GM12878 (cell line): ENCODE measurements around the gene CRMP1. TPM values are rescaled to one million over a fixed set of nuclear protein-coding genes. Genes with fewer than 3 reads are reported as not detected.

ENCODE experiments used
- ATAC-seq: fragments of 200-7000 bp; cut with Tn5 transposase; 3 replicates; pipeline ENCODE4 v1.9.1; 2020; ENCODE audit warnings: mild to moderate bottlenecking, moderate library complexity
- BruUV-seq: library from RNA; stranded (reverse); fragments of 400-500 nt; replicated peaks from 2 replicates; lab custom pipeline; 2021; lab: Mats Ljungman, UMichigan
- CTCF ChIA-PET: fragments of 300-600 bp; sonication (Branson Sonifier 250); formaldehyde crosslinking; extraction: SDS; loops from one replicate; lab custom pipeline; 2021; ENCODE audit warnings: inconsistent platforms; lab: Yijun Ruan, JAX
- POLR2A ChIA-PET: fragments of 350-600 bp; formaldehyde crosslinking; extraction: SDS; loops from one replicate; lab custom pipeline; 2021; ENCODE audit warnings: inconsistent platforms; lab: Charles Lee
- RAD21 ChIA-PET: fragments of 300-600 bp; sonication (Branson Sonifier 250); formaldehyde crosslinking; loops from one replicate; lab custom pipeline; 2023; ENCODE audit warnings: antibody characterized with exemption; ENCODE audit not compliant: unreplicated experiment; lab: Charles Lee
- SMC1A ChIA-PET: fragments of 300-600 bp; sonication (Branson Sonifier 250); formaldehyde crosslinking; loops from one replicate; lab custom pipeline; 2023; ENCODE audit not compliant: unreplicated experiment, uncharacterized antibody; lab: Charles Lee
- DNase-seq: peaks from one replicate; pipeline ENCODE4 v3.0.0-alpha.2; 2011; ENCODE audit warnings: low read depth, low spot score
- FAIRE-seq: peaks from 3 replicates; lab custom pipeline; 2011; peaks lifted over from hg19 to GRCh38; lab: Jason Lieb, UNC
- H2AFZ ChIP-seq: 2 replicates; pipeline ENCODE4 v1.6.0; 2011; ENCODE audit warnings: low read depth, low read length, control low read depth; ENCODE audit not compliant: control insufficient read depth
- H3K27ac ChIP-seq: 2 replicates; pipeline ENCODE4 v1.5.1; 2011; ENCODE audit warnings: control low read depth; ENCODE audit not compliant: control insufficient read depth, insufficient read depth
- H3K27me3 ChIP-seq, 2 experiments: replicated peaks in 1 of 2; 2 replicates each; pipeline versions ENCODE4 v1.6.0 to v1.6.1; 2011; ENCODE audit warnings: low read length in 1 of 2; ENCODE audit not compliant: control insufficient read depth in 2 of 2, insufficient read depth in 2 of 2
- H3K36me3 ChIP-seq, 2 experiments: 2 replicates each; pipeline ENCODE4 v1.5.1; 2011; ENCODE audit warnings: low read length in 1 of 2; ENCODE audit not compliant: control insufficient read depth in 2 of 2, insufficient read depth in 2 of 2
- H3K4me1 ChIP-seq: 2 replicates; pipeline ENCODE4 v1.6.1; 2011; ENCODE audit warnings: mild to moderate bottlenecking, low read length, moderate library complexity, mixed read lengths; ENCODE audit not compliant: control insufficient read depth, insufficient read depth
- H3K4me2 ChIP-seq: 2 replicates; pipeline ENCODE4 v1.6.0; 2011; ENCODE audit warnings: control low read depth; ENCODE audit not compliant: control insufficient read depth, insufficient read depth
- H3K4me3 ChIP-seq: fragments of 200-600 bp; sonication (generic); 2 replicates; pipeline ENCODE4 v1.5.1; 2016
- H3K79me2 ChIP-seq: 2 replicates; pipeline ENCODE4 v1.6.0; 2011; ENCODE audit warnings: low read length; ENCODE audit not compliant: control insufficient read depth, insufficient read depth
- H3K9ac ChIP-seq: 2 replicates; pipeline ENCODE4 v1.8.0; 2011; ENCODE audit warnings: low read length, control low read depth, mixed read lengths; ENCODE audit not compliant: control insufficient read depth, insufficient read depth
- H3K9me3 ChIP-seq: replicated peaks from 3 replicates; pipeline ENCODE4 v1.5.1; 2011; ENCODE audit warnings: mild to moderate bottlenecking, low read length; ENCODE audit not compliant: control insufficient read depth, insufficient read depth
- H4K20me1 ChIP-seq: 2 replicates; pipeline ENCODE4 v1.6.0; 2011; ENCODE audit not compliant: control insufficient read depth, insufficient read depth
- ASH2L ChIP-seq: fragments of 300-600, 200-600 bp; sonication (generic); IDR thresholded peaks from 2 replicates; pipeline ENCODE4 v1.6.1; 2017; ENCODE audit warnings: low read depth, mild to moderate bottlenecking, borderline replicate concordance
- CHD2 ChIP-seq: IDR thresholded peaks from 2 replicates; pipeline ENCODE4 v1.6.1; 2011; ENCODE audit warnings: low read depth, low read length, improper control_type of control experiment, borderline replicate concordance
- CREM ChIP-seq: IDR thresholded peaks from 2 replicates; pipeline ENCODE4 v1.6.1; 2014; ENCODE audit warnings: antibody characterized with exemption, low read depth
- CTCF ChIP-seq, 3 experiments: IDR thresholded peaks in 2 of 3; conservative IDR thresholded peaks in 1 of 3; 2 replicates each; pipeline ENCODE4 v1.5.1; 2011; ENCODE audit warnings: low read depth in 3 of 3, low read length in 3 of 3, mild to moderate bottlenecking in 3 of 3, control low read depth in 2 of 3, moderate library complexity in 2 of 3, inconsistent platforms in 1 of 3, mixed read lengths in 1 of 3; ENCODE audit not compliant: control insufficient read depth in 2 of 3, insufficient read depth in 1 of 3; ENCODE audit errors: extremely low read depth in 1 of 3
- EED ChIP-seq: sonication (generic); IDR thresholded peaks from 2 replicates; pipeline ENCODE4 v1.6.1; 2016; ENCODE audit warnings: antibody characterized with exemption, low read depth
- EP300 ChIP-seq, 2 experiments: fragments of 150-350 bp in 1 of 2; IDR thresholded peaks; 2 replicates each; pipeline ENCODE4 v1.6.1; 2011 to 2012; ENCODE audit warnings: low read depth in 2 of 2, low read length in 2 of 2, borderline replicate concordance in 1 of 2, improper control_type of control experiment in 1 of 2, inconsistent platforms in 1 of 2; ENCODE audit not compliant: control insufficient read depth in 1 of 2
- ETV6 ChIP-seq, 2 experiments: fragments of 450-650 bp in 1 of 2; IDR thresholded peaks in 1 of 2; conservative IDR thresholded peaks in 1 of 2; 2 replicates each; pipeline ENCODE4 v1.6.1; 2014; ENCODE audit warnings: antibody characterized with exemption in 1 of 2, borderline replicate concordance in 1 of 2, low read depth in 1 of 2, mild to moderate bottlenecking in 1 of 2, moderate library complexity in 1 of 2
- HDAC2 ChIP-seq: fragments of 200-600 bp; sonication (generic); IDR thresholded peaks from 2 replicates; pipeline ENCODE4 v1.6.1; 2017
- IRF5 ChIP-seq: fragments of 450-650 bp; IDR thresholded peaks from 2 replicates; pipeline ENCODE4 v1.6.1; 2017; ENCODE audit warnings: borderline replicate concordance
- NFYA ChIP-seq: IDR thresholded peaks from 2 replicates; pipeline ENCODE4 v1.6.1; 2011; ENCODE audit warnings: low read depth, mild to moderate bottlenecking, low read length, improper control_type of control experiment, borderline replicate concordance
- NR2F1 ChIP-seq: fragments of 450-650 bp; conservative IDR thresholded peaks from 2 replicates; pipeline ENCODE4 v1.6.1; 2017; ENCODE audit warnings: mild to moderate bottlenecking
- PML ChIP-seq: IDR thresholded peaks from 2 replicates; pipeline ENCODE4 v1.6.1; 2012; ENCODE audit warnings: low read length, inconsistent platforms
- RFX5 ChIP-seq: IDR thresholded peaks from 2 replicates; pipeline ENCODE4 v1.6.1; 2011; ENCODE audit warnings: low read depth, low read length, improper control_type of control experiment
- SIN3A ChIP-seq: IDR thresholded peaks from 2 replicates; pipeline ENCODE4 v1.6.1; 2012; ENCODE audit warnings: low read depth, low read length, improper control_type of control experiment
- SMAD5 ChIP-seq: IDR thresholded peaks from 2 replicates; pipeline ENCODE4 v1.6.1; 2016; ENCODE audit warnings: antibody characterized with exemption, low read depth
- SP1 ChIP-seq: IDR thresholded peaks from one replicate; pipeline ENCODE4 v1.6.1; 2011; ENCODE audit warnings: low read depth, low read length
- SREBF1 ChIP-seq: IDR thresholded peaks from 2 replicates; pipeline ENCODE4 v1.6.1; 2012; ENCODE audit warnings: mild to moderate bottlenecking, low read length
- TCF3 ChIP-seq: IDR thresholded peaks from 2 replicates; pipeline ENCODE4 v1.6.1; 2012; ENCODE audit warnings: low read depth, mild to moderate bottlenecking, low read length, borderline replicate concordance; ENCODE audit not compliant: insufficient read depth
- ZZZ3 ChIP-seq: IDR thresholded peaks from 2 replicates; pipeline ENCODE4 v1.6.1; 2011; ENCODE audit warnings: low read depth; ENCODE audit not compliant: control insufficient read depth, insufficient read length
- WGBS: methylation state at CpG from one replicate; pipeline ENCODE4 v1.1.6; 2016; ENCODE audit warnings: low lambda C conversion rate; ENCODE audit not compliant: insufficient replicate concordance, insufficient coverage; ENCODE audit errors: missing lambda C conversion rate; 5-methylcytosine and 5-hydroxymethylcytosine counted together
- in situ Hi-C: fragments of 300-500 bp; cut with MboI; formaldehyde crosslinking; loops from 9 replicates; pipeline ENCODE4 v1.14.3; 2018; ENCODE audit warnings: mixed read lengths
- intact Hi-C: fragments of 100-400 bp; cut with micrococcal nuclease; formaldehyde crosslinking; loops from one replicate; pipeline ENCODE4 v1.14.2; 2022; ENCODE audit not compliant: unreplicated experiment
- polyA plus RNA-seq, 11 experiments: library from polyadenylated mRNA; depleted of rRNA in 4 of 11; unstranded in 6 of 11; stranded (reverse) in 5 of 11; fragments of >200 nt; fragmentation: Nextera tagmentation in 4 of 11; fragmentation: Illumina TruSeq in 1 of 11; extraction: Ambion mirVana in 4 of 11; extraction: Trizol in 1 of 11; gene quantifications; 1 replicate in 1 of 11; 2 replicates in 10 of 11; pipeline versions ENCODE4 v1.2.1 to v1.2.3, GENCODE V29; 2011 to 2016; ENCODE audit warnings: inconsistent platforms in 2 of 11, missing spikeins in 2 of 11, low read depth in 1 of 11
- total RNA-seq, 4 experiments: library from RNA; depleted of rRNA in 3 of 4; stranded (reverse); fragments of >200 nt in 3 of 4; fragmentation: Illumina TruSeq in 1 of 4; extraction: Trizol in 1 of 4; gene quantifications; 2 replicates each; pipeline versions ENCODE4 v1.2.1 to v1.2.3, GENCODE V29; 2013 to 2021
- TF ChIP-seq, protein P1 (sequence below): IDR thresholded peaks from 2 replicates; pipeline ENCODE4 v1.6.1; 2012; ENCODE audit warnings: mild to moderate bottlenecking, low read depth, low read length

The CRMP1 gene
- total and polyA plus RNA-seq, 10 of the 15 experiments (the other 5 are each of a cell fraction or from before 2014, with no cell fraction given) = 0.03 to 1.4 (median 0.12) TPM; not detected in 2

DNA sequence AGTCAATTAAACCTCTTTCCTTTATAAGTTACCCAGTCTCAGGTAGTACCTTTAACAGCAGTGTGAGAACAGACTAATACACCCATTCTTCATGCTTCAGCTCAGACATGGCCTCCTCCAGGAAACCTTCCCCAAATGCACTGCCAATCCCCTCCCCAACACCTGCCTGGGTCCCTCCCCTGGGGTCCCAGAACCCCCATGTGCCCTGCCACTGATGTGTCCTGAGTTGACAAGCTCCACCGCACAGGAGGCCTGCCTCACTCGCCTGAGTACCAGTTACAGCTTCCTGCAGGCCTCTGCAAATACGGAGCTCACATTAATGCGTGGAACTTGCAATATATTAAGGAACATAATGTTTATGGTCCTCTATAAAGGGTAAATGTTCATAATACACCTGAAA, 34.9 kb upstream of the CRMP1 start:
- Histone ChIP-seq H3K4me2 (no peak overlapping the region), H3K27me3 (peaks cover 4 to 5% of the 10 kb centered on the region in 2 experiments; a peak in 3 of 4 replicates), H3K9ac (no peak overlapping the region), H3K36me3 (no peaks in the 10 kb centered on the region), H3K9me3 (no peaks in the 10 kb centered on the region), H3K27ac (no peak overlapping the region), H3K4me1 (no peaks in the 10 kb centered on the region), H3K79me2 (no peaks in the 10 kb centered on the region), H4K20me1 (no peaks in the 10 kb centered on the region), H2AFZ (no peak overlapping the region), H3K4me3 (no peak overlapping the region)
- no peak for DNase-seq
- POLR2A ChIA-PET = no interaction called here
- FAIRE-seq = no peak
- SMC1A ChIA-PET = no interaction called here
- intact Hi-C loops = no loop called here
- RAD21 ChIA-PET = no interaction called here
- in situ Hi-C loops = no loop called here
- no peak for ATAC-seq
- TF ChIP-seq CHD2 (no peak), RFX5 (no peak), CTCF (IDR thresholded peaks at IDR 0.05 in 2 of 3, conservative IDR thresholded peaks at IDR 0.05 in 1 of 3; ENCODE audit: control insufficient read depth in 2 of 3, extremely low read depth in 1 of 3, insufficient read depth in 1 of 3, low read depth in 3 of 3, low read length in 3 of 3) (no peak), IRF5 (no peak), SP1 (no peak), NR2F1 (no peak), PML (no peak), TCF3 (no peak), ASH2L (no peak), SMAD5 (no peak), HDAC2 (no peak), CREM (no peak), ZZZ3 (no peak), NFYA (no peak), ETV6 (conservative IDR thresholded peaks at IDR 0.05 in 1 of 2, IDR thresholded peaks at IDR 0.05 in 1 of 2; ENCODE audit: borderline replicate concordance in 1 of 2, low read depth in 1 of 2) (no peak), EP300 (IDR thresholded peaks at IDR 0.05; ENCODE audit: borderline replicate concordance in 1 of 2, control insufficient read depth in 1 of 2, low read depth in 2 of 2, low read length in 2 of 2) (no peak), SREBF1 (no peak), EED (no peak), SIN3A (no peak)
- TF ChIP-seq, protein P1, sequence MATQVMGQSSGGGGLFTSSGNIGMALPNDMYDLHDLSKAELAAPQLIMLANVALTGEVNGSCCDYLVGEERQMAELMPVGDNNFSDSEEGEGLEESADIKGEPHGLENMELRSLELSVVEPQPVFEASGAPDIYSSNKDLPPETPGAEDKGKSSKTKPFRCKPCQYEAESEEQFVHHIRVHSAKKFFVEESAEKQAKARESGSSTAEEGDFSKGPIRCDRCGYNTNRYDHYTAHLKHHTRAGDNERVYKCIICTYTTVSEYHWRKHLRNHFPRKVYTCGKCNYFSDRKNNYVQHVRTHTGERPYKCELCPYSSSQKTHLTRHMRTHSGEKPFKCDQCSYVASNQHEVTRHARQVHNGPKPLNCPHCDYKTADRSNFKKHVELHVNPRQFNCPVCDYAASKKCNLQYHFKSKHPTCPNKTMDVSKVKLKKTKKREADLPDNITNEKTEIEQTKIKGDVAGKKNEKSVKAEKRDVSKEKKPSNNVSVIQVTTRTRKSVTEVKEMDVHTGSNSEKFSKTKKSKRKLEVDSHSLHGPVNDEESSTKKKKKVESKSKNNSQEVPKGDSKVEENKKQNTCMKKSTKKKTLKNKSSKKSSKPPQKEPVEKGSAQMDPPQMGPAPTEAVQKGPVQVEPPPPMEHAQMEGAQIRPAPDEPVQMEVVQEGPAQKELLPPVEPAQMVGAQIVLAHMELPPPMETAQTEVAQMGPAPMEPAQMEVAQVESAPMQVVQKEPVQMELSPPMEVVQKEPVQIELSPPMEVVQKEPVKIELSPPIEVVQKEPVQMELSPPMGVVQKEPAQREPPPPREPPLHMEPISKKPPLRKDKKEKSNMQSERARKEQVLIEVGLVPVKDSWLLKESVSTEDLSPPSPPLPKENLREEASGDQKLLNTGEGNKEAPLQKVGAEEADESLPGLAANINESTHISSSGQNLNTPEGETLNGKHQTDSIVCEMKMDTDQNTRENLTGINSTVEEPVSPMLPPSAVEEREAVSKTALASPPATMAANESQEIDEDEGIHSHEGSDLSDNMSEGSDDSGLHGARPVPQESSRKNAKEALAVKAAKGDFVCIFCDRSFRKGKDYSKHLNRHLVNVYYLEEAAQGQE = no peak
- 0% methylated on average over 4 of the region's 4 CpGs for WGBS
- CTCF ChIA-PET = interaction anchor here (0.6 kb wide), 1 partner anchor 284 kb away, joined by 3 read pairs; no protein-coding TSS in a partner anchor
- no TSS peak for BruUV-seq
